Fibroblast of peridontal ligament (primary cell): ENCODE results near the gene C12orf42.
A peak's percentile ranks its signal among the peaks of the same experiment; 100 is the strongest.

Experiments
- DNase-seq: peaks from one replicate; pipeline ENCODE4 v3.0.0-alpha.2; 2010; ENCODE audit errors: extremely low read depth

Gene C12orf42

DNA sequence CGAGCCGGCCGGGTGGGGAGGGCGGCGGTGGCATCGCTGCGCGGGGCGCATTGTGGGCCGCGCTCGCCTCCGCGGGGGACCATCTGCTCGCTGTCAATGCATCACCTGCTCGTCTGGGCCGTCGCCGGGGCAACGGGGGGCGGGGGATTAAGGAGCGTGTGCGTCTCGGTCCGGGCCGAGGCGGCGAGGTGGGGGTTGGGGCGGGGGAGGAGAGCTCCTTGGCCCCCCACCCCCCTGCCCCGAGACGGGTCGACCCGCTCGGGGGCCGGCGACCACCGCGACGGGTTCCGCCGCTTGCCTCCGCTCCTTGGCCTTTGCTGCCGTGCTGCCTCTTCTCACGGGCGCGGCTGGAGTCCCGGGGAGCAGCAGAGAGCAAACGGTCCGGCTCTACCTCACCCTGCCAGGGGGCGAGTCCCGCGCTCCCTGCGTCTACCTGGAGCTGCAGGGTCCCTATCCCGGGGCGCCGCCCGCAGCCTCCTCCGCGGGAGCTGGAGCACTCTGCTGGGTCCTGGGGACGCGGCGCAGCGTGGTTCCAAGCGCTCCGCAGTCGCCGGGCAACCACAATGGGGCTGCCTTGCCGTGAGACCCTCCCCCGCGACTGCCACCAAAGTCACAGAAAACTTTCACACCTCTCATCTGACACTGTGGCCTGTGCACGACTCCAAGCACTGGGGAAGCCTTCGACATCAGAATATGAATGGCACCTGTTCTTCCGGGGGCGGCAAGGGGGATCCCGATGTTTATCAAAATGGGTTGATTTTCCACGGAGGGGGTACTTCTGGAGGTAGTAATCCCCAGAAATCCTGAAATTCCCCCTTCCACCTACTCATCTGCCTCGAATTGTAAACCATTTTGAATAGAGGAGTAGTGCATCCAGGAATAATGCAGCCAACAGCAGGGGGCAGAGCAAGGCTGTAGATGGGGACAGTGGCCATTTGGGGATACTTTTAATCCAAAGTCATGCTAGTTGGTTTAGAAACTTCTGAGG is at the start of gene C12orf42:
TSS of gene C12orf42 (minus strand) at position 500 of the 988 bp plus-strand sequence. CDS start 17,542 bp downstream, outside the sequence.
- DNase-seq, result peak; percentile 4

DNA sequence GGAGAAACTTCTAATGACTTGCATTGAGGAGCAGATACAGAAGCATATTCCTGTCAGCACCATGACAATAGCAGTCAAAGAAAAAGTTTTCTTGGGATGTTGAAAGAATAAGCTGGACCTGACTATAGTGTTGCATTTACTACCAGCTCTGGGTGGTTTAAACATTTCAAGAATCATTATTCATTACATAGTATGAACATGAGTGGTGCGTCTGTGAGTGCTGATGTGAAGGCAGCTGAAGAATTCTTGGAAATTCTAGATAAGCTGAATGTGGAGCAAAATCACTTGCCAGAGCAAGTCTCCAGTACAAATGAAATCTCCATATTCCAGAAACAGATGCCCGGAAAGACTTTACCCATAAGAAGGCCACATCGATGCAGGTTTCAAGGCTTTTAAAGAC is 46.3 kb upstream of the C12orf42 start:
- no peak for DNase-seq

DNA sequence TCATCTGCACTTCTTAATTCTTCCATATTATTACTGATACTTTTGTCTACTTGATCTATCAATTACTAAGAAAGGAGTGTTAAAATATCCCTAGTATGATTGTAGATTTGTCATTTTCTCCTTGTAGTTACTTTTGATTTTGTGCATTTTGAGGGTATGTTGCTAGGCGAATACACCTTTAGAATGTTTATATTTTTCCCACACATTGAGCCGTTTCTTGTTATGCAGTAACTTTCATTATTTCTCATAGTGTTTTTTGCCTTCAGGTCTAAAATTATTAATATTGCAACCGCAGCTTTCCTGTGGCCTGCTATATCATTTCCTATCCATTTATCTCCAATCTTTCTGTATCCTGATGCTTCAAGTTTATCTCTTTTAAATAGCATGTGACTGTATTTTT is 44.6 kb upstream of the C12orf42 start:
- no peak for DNase-seq

DNA sequence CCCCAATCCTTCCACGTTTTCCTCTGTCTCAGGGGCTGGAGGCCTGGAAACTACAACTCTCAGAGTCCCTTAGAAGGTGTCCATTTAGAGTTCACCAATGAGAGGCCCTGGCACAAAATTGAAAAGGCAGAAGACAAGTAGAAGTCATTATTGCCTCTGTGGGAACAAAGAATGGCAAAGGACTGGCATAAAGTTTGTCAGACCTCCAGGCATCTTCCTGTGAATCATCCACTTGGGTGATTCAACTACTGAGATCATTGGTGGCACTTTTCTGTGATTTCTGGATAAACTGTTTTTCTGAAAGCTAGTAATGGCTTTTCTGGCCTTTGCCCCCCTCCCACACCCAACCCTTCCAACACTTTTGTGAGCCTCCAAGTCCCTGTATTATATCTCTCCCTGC is 42.6 kb upstream of the C12orf42 start:
- no peak for DNase-seq

DNA sequence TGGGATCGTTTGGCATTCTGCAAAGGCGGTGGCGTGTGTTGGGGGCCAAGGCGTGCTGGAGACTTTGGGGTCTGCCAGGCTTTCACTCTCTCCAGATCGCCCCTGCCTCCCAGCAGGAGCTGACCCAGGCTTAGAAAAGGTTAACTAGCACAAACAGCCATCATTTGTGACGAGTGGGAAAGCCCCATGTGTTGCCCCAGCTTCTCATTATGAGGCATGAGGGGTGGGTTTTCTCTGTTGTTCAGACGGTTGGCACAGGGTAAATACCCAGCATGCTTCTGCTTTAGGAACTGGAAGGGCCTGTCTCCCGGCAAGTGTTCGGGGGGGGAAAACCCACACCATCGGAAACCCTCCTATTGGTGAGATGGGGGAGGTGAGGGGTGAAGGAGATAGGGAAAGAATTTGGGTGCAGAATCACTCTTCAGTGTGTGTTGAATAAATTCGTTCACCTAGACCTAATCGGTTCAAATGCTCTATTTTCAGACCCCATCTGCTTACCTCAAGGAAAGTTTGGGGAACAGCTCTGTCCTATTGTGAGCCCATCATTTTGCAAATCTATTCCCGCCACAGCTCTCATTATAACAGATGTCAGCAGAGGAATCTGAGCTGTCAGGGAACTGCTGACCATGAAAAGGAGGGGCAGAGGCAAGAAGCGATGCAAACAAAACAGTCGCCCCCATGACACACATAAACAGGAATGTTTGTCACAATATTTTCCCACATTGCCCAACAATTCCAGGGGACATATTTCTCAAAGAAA is 34.7 kb upstream of the C12orf42 start:
- DNase-seq, result no peak

DNA sequence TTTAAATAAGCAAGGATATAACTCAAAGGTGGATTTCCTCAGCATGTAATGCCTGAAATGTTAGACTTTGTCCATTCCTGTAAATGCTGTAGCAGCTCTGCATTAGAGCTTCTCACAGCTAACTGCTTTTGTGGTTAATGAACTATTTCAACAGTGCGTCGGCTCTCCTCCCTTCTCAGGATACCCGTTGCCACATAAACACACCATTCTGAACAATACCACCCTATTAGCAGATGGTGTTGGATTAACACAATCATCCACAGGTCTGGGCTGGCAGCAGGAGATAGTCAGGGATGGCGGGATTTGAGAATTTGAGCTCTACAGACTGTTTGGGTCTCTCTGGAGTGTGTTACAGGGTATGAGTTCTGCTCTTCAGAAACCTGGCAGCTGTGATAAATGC is 33.5 kb upstream of the C12orf42 start:
- DNase-seq, result no peak

DNA sequence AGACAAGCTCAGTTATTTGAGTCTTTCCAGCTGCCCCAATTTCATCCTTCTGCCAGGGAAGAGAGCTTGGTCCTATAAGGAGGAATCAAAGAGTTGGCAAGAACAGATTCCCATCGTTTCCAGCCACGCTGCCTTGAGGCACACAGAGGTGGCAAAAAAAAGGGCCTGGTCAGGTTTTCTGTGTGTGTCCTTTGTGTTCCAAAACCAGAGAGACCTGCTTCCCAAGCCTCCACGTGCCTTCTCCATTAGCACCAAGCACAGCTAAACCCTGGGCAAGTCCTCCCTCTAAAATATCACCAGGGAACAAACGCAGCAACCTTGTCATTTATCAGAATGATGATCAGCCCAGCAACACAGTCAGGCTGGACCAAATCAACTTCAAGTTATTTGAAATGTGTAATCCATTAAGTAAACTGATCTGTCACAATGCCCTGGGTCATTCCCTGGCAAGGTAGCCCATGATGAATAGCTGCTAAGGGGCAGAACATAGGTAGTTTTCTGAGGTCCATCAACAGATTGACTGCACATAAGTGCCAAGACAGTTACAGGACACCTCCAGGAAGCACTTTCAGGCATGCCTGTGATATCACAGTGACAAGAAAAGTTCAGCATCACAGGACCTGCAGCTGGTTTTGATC is 28.6 kb upstream of the C12orf42 start:
- no peak for DNase-seq

DNA sequence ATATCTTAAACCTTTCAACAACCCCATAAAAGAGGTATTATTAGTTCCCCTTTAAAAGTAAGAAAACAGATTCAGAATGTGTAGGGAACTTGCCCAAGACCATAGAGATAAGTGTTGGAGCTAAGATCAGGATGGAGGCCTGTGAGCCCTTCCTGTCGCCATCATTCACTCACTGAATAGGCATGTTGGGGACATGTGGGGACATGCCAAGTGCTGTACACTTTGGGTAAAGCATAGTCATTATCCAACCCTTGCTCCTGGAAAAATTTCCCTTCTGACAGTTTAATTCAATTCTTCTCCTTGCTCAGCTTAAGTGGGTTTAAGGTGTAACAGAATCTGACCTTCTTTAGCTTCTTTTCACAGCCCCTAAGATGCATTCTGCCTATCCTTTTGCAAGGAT is 28.0 kb upstream of the C12orf42 start:
- no peak for DNase-seq

DNA sequence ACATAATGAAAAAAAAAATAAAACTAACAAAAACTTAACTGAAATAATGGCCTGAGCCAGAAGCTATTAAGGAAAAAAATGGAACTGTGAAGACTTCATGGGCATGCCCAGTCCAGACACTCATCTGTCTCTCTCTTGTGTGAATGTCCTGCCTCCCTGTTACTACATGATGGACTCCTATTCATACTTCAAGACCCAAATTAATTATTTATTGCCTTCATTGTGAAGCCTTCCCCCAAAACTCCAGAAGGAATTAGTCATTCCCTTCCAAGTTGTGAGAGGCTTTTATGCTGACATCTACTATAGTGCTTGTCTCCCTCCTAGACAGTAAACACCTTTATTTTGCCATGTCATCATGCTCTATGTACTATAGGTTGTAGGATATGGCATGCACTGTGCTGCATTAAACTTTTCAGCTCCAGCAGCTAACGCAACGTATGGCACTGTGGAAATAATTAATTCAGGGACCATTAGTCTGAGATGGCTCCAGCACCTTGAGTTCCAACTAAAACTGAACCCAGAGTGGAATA is 25.0 kb upstream of the C12orf42 start:
- DNase-seq, result no peak

DNA sequence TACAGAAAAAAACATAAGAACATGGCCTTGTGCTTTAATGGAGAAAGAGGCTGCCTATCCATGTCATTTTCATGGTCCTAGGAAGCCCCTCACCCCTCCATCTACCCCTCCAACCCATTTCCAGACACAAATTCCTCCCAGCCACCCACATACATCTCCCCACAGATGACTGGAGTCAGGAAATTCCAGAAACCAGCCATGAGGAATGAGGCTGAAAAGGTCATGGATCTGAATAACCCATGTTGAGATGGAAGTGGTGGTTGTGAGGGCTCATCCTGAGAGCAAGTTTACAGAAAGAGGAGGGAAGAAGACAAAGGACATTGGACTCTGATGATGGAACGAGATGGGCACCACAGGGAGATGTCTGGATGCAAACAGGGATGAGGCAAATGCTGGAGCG is 23.9 kb upstream of the C12orf42 start:
- no peak for DNase-seq

DNA sequence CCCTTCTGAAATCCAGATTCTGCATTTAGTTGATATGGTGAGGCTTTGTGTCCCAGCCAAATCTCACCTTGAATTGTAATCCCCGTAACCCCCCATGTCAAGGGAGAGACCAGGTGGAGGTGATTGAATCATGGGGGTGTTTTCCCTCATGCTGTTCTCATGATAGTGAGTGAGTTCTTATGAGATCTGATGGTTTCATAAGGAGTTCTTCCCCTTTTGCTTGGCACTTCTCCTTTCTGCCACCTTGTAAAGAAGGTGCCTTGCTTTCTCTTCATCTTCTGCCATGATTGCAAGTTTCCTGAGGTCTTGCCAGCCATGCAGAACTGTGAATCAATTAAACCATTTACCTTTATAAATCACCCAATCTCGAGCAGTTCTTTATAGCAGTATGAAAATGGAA is 23.1 kb upstream of the C12orf42 start:
- DNase-seq, result no peak

DNA sequence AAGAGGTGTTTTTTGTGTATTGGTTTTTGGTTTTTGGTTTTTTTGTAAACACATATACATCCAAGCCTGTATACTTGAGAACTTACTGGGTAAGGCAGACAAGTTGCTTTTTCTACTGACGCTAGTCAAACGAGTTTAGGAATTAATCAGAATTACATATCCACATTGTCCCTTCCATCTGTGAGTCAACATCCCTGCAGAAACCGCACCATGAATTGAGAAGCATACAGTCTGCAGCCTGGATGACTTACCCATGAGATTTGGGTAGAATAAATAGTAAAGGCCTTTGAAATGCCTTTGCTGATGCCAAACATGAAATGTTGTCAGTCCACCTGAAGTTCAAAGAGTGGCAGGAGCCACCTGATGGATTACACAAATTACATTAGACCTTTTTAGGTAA is 21.4 kb upstream of the C12orf42 start:
- DNase-seq, result no peak

DNA sequence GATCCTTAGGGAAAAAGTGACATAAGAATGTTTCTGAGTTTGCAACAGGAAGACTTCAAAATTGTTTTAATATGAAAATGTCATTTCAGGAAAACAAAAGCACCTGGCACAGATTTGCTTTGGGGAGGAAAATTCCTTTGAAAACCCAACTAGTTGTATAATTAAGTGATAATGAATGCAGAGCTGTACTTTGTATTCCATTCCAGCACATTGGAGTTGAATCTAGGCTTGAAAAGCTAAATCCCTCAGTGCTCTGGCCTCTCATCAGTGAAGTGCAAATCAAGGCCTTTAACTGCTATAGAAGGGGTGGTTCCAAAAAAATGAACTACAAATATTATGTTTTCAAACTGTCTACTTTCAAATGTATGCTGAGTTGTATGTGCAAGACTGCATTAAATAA is 19.6 kb upstream of the C12orf42 start:
- no peak for DNase-seq

DNA sequence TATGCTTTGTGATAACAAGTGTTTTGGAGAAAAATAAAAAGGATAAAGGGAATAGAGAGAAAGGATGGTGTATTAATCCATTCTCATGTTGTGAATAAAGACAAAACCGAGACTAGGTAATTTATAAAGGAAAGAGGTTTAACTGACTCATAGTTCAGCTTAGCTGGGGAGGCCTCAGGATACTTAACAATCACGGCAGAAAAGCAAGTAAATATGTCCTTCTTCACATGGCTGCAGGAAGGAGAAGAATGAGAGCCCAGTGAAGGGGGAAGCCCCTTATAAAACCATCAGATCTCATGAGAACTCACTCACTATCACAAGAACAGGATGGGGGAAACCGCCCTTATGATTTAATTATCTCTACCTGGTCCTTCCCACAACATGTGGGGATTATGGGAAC is 18.1 kb upstream of the C12orf42 start:
- no peak for DNase-seq

DNA sequence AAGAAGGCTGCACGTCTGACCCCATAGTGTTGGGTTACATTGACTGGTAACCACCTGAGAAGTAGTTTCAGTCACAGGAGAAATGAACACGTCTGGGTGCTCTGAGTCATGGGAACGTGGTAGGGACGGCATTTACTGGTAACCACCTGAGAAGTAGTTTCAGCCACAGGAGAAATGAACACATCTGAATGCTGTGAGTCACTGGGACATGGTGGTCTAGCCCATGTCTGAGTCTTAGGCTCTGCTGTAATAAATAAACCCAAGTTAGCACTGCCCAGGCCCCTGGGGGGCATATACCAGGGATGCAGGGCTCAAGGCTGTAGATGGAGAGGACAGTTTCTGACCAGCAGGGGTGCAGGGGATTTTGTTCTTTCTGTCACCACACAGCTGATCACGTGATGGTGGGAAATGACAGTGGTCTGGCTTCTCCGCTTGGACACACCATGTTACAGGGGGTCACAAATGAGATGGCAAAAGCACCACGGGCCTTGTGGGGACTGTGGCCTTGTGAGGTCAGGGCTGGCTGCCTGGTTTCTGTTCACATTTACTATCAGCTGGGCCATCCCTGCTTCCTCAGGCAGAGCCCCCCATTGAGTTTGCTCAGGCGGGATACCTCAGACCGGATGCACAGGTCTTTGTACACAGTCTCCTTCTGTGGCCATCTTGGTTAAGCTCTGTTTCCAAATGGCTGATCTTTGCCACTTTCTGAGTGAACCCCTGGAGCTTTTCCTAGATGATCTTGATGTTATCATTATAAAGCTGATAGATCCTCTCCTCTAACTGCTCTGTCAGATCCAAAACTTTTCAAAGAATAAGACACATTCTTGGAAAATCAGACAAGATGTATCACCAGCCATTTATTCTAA is 9.8 kb upstream of the C12orf42 start:
- no peak for DNase-seq

DNA sequence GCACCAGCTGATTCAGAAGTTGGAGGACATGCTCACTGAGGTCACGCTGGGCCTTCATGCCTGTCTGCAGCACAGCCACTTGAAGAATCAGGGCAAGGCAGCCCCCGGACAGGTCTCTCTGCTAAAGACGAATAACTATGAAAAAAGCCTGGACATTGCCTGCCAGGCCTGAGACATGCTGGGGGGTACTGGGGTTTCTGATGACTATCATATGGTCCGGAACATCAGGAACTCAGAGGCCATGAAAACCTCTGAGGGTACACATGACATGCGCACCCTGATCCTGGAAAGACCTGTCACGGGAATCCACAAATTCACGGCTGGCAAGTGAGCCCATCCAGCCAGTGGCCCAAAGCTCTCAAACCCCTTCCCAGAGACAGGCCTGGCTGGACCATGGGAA is 8.8 kb upstream of the C12orf42 start:
- no peak for DNase-seq

DNA sequence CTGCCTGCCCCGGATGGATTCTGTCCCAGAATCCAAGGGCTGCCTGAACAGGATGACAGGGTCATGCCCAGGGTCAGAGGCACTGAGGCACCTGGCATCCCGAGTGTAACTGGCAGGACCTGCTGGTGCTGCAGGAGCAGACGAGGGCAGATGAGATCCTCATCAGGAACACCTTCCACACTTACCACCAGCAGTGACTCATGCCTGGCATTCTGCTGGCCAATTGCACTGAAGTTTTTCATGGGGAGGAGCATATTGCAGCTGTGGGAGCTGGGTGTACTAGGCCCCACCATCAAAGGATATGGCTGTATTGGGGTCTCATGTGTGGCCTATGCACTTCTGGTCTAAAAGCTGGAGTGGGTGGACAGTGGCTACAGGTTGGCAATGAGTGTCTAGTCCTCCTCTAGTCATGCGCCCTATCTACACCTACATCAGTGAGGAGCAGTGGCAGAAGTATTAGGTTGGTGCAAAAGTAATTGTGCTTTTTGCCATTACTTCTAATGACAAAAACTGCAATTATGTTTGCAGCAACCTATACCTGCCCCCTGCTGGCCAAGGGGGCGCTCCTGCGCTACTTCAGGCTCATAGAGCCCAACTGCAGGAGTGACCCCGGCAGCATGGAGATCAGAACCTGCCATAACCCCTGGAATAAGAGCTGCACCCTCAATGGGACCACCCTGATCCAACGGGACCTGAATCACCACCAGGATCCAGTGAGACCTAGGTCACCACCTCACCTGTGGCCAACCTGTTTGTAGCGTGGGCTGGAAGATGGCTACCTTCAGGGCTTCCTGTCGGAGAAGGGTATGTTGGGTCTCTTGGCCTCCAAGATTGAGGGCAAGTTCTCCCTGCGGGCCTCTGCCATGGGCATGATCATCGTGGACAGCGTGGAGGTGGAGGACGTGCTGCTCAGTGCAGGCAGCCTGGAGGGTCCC is 8.0 kb upstream of the C12orf42 start:
- no peak for DNase-seq

DNA sequence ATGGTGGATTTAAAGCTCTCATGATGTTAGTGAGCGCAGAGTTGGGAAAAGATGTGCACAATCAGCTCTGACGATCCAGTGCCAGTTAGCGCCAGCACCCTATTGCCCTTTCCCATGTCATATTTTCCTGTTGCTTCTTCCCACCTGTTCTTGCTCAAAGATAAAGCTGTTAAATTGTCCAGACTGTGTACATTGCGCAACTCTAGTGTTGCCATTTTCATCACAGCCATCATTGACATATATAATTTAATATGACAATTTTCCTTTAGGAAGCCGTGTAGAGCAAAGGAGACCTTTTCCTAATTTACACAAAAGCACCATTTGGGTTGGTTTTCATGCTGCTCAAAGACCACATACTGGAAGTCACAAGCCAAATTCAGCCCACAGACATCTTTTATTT is 5.7 kb upstream of the C12orf42 start:
- DNase-seq, result no peak

DNA sequence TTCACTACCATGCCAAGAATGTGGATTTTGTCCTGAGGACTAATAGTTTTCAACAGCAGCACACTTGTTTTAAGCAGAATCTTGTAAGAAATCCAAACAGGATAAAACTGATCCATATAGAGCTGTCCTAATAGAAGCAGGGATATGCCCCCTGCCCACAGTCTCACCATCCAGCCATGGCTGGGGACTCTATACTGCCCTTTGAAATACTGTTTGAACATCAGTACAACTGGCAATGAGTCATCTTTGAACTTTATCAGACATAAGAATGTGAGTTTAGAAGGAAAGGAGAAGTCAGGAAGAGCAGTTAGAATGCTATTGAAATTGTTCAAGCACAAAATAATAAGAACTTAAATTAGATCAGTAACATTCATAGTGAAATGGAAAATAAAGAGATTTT is 3.8 kb upstream of the C12orf42 start:
- no peak for DNase-seq

DNA sequence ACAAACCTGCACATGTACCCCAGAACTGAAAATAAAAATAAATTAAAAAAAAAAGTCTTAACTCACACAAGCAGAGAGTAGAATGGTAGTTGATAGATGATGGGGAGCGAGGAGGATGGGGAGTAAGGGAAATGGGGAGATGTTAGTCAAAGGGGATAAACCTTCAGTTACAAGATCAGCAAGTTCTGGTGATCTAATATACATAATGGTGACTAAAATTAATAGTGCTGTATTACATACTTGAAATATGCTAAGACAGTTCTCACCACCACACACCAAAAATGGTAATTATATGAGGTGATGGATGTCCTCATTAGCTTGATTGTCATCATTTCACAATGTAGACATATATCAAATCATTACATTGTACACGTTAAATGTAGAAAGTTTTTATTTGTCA is 3.2 kb upstream of the C12orf42 start:
- no peak for DNase-seq
